DOHH2 (cell line): ENCODE measurements around the gene CCDC88B.
"Not testable (repeated sequence)": the region's sequence is repeated elsewhere in the genome, so short reads cannot be mapped to it uniquely, and the experiment has no call there.

Experiments used
- H3F3A ChIP-seq: fragments of 200-600 bp; sonication (generic), shearing (Covaris generic); 2 replicates; pipeline ENCODE4 v1.6.0; 2016; ENCODE audit warnings: antibody characterized with exemption, mild to moderate bottlenecking; ENCODE audit not compliant: control insufficient read depth, insufficient read depth
- H3K27ac ChIP-seq: fragments of 200-600 bp; sonication (generic); 2 replicates; pipeline ENCODE4 v1.5.1; 2014; ENCODE audit warnings: low read depth, mild to moderate bottlenecking, low read length, moderate library complexity
- H3K27me3 ChIP-seq: fragments of 200-600 bp; sonication (generic); 2 replicates; pipeline ENCODE4 v1.6.1; 2014; ENCODE audit warnings: mild to moderate bottlenecking, low read length, mixed read lengths; ENCODE audit not compliant: control insufficient read depth
- H3K36me3 ChIP-seq: fragments of 200-600 bp; sonication (generic); 2 replicates; pipeline ENCODE4 v1.6.1; 2014; ENCODE audit warnings: mild to moderate bottlenecking, low read length, moderate library complexity, mixed read lengths; ENCODE audit not compliant: control insufficient read depth
- H3K4me1 ChIP-seq: fragments of 200-600 bp; sonication (generic); 2 replicates; pipeline ENCODE4 v1.6.1; 2014; ENCODE audit warnings: mild to moderate bottlenecking, low read length, mixed read lengths; ENCODE audit not compliant: control insufficient read depth
- H3K4me2 ChIP-seq: fragments of 200-600 bp; sonication (generic); 2 replicates; pipeline ENCODE4 v1.6.0; 2014; ENCODE audit warnings: mild to moderate bottlenecking, low read length, moderate library complexity
- H3K4me3 ChIP-seq: fragments of 200-600 bp; sonication (generic); 2 replicates; pipeline ENCODE4 v1.5.1; 2014; ENCODE audit warnings: mild to moderate bottlenecking, low read length, mixed read lengths
- H3K79me2 ChIP-seq: fragments of 200-600 bp; sonication (generic); 2 replicates; pipeline ENCODE4 v1.6.1; 2014; ENCODE audit warnings: mild to moderate bottlenecking, low read length, mixed read lengths; ENCODE audit not compliant: control insufficient read depth
- H3K9me2 ChIP-seq: fragments of 200-600 bp; sonication (generic); replicated peaks from 2 replicates; pipeline ENCODE4 v1.6.1; 2014; ENCODE audit warnings: mild to moderate bottlenecking, low read length, mixed read lengths; ENCODE audit not compliant: control insufficient read depth
- H3K9me3 ChIP-seq: fragments of 200-600 bp; sonication (generic); 2 replicates; pipeline ENCODE4 v1.6.1; 2014; ENCODE audit warnings: antibody characterized with exemption, low read length, mixed read lengths; ENCODE audit not compliant: control insufficient read depth, insufficient read depth
- H4K20me1 ChIP-seq: fragments of 200-600 bp; sonication (generic); 2 replicates; pipeline ENCODE4 v1.6.0; 2014; ENCODE audit warnings: low read depth, mild to moderate bottlenecking, antibody characterized with exemption, low read length, moderate library complexity; ENCODE audit not compliant: control insufficient read depth, insufficient read depth
- EZH2phosphoT487 ChIP-seq: fragments of 200-600 bp; sonication (generic); IDR thresholded peaks from 2 replicates; pipeline ENCODE4 v1.6.1; 2017; ENCODE audit warnings: borderline replicate concordance, mild to moderate bottlenecking, antibody characterized with exemption, low read length, moderate library complexity, mixed read lengths
- TF ChIP-seq, protein P1 (sequence below): fragments of 200-600 bp; sonication (generic); IDR thresholded peaks from one replicate; pipeline ENCODE4 v1.5.1; 2014; ENCODE audit warnings: antibody characterized with exemption, mild to moderate bottlenecking, low read depth, low read length; ENCODE audit not compliant: poor library complexity, severe bottlenecking

Gene CCDC88B

DNA sequence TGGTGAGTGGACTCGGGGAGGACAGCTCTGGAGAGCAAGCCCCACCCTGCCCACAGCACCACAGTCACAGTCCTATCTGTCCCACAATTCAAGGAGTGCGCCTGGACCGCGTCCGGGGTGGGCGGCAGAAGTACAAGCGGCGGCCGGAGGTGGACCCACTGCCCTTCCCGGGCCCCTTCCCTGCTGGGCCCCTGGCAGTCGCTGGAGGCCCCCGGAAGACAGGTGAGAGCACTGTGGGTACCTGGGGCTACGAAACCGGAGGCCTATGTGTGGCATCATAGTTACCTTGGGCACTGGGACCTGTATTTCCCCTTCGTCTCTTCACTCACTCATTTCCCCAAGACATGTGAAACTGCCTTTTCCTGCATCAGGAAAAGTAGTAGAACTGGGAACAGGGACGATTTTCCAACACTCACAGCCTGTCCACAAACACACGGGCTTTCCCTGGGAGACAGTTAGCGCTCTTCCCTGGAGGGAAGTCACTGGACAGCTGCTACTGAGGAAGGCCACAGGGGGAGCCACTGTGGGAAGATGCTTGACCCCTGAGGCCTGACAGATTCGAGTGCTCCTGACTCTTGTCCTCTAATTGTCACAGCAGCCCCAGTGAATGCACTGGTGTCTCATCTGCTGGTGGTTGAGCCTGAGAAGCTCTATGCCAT is 25.7 kb upstream of the CCDC88B start:
- Histone ChIP-seq H3K79me2 (peaks cover 64% of the 10 kb centered on the region), H3K9me2 (no peaks in the 10 kb centered on the region), H3K4me1 (peaks cover 26% of the 10 kb centered on the region), H4K20me1 (no peaks in the 10 kb centered on the region), H3K27me3 (no peaks in the 10 kb centered on the region), H3F3A (peaks cover 19% of the 10 kb centered on the region), H3K4me3 (no peak overlapping the region), H3K27ac (no peak overlapping the region), H3K4me2 (no peak overlapping the region), H3K36me3 (peaks cover 60% of the 10 kb centered on the region), H3K9me3 (no peaks in the 10 kb centered on the region)
- TF ChIP-seq, protein P1, sequence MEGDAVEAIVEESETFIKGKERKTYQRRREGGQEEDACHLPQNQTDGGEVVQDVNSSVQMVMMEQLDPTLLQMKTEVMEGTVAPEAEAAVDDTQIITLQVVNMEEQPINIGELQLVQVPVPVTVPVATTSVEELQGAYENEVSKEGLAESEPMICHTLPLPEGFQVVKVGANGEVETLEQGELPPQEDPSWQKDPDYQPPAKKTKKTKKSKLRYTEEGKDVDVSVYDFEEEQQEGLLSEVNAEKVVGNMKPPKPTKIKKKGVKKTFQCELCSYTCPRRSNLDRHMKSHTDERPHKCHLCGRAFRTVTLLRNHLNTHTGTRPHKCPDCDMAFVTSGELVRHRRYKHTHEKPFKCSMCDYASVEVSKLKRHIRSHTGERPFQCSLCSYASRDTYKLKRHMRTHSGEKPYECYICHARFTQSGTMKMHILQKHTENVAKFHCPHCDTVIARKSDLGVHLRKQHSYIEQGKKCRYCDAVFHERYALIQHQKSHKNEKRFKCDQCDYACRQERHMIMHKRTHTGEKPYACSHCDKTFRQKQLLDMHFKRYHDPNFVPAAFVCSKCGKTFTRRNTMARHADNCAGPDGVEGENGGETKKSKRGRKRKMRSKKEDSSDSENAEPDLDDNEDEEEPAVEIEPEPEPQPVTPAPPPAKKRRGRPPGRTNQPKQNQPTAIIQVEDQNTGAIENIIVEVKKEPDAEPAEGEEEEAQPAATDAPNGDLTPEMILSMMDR, result no peak
- no peak for TF ChIP-seq EZH2phosphoT487

- H3K36me3 ChIP-seq, result peaks cover 57% of the 10 kb centered on the region
- H3K27me3 ChIP-seq, result no peaks in the 10 kb centered on the region
- TF ChIP-seq, protein P1, result peak; percentile 36
- no peak for TF ChIP-seq EZH2phosphoT487
- peaks cover 19% of the 10 kb centered on the region for H3F3A ChIP-seq
- no peak overlapping the region for H3K27ac ChIP-seq
- no peak overlapping the region for H3K4me3 ChIP-seq
- no peaks in the 10 kb centered on the region for H3K9me2 ChIP-seq
- peak overlapping the region; percentile 79; the same call in 1 of the 2 replicates for H3K4me2 ChIP-seq
- H3K9me3 ChIP-seq, result no peaks in the 10 kb centered on the region
- no peaks in the 10 kb centered on the region for H4K20me1 ChIP-seq
- peaks cover 28% of the 10 kb centered on the region for H3K4me1 ChIP-seq
- peaks cover 61% of the 10 kb centered on the region for H3K79me2 ChIP-seq
Measured at GRCh38 chr11:64314805-64315561, 25.0 kb upstream of the CCDC88B start.

DNA sequence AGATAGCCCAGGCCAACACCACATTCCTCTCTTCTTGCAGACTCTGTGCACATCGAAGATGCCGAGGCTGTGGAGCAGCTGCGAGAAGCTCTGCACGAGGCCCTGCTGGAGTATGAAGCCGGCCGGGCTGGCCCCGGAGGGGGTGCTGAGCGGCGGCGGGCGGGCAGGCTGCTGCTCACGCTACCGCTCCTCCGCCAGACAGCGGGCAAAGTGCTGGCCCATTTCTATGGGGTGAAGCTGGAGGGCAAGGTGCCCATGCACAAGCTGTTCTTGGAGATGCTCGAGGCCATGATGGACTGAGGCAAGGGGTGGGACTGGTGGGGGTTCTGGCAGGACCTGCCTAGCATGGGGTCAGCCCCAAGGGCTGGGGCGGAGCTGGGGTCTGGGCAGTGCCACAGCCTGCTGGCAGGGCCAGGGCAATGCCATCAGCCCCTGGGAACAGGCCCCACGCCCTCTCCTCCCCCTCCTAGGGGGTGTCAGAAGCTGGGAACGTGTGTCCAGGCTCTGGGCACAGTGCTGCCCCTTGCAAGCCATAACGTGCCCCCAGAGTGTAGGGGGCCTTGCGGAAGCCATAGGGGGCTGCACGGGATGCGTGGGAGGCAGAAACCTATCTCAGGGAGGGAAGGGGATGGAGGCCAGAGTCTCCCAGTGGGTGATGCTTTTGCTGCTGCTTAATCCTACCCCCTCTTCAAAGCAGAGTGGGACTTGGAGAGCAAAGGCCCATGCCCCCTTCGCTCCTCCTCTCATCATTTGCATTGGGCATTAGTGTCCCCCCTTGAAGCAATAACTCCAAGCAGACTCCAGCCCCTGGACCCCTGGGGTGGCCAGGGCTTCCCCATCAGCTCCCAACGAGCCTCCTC is 24.1 kb upstream of the CCDC88B start:
- Histone ChIP-seq H3F3A (peaks cover 19% of the 10 kb centered on the region), H3K4me2 (peak overlapping the region; percentile 79), H3K36me3 (peaks cover 60% of the 10 kb centered on the region), H3K79me2 (peaks cover 54% of the 10 kb centered on the region), H3K4me1 (peaks cover 28% of the 10 kb centered on the region), H3K27ac (peak overlapping the region; percentile 93), H3K4me3 (peak overlapping the region; percentile 91)
- not testable (repeated sequence) for H3K9me2 ChIP-seq, H4K20me1 ChIP-seq, H3K27me3 ChIP-seq, H3K9me3 ChIP-seq
